DMS79 treated with DMSO at 0.1 percent for 48 hours (cell line): Measurements from ENCODE around the gene RNF111.
"Not testable (repeated sequence)": the region's sequence is repeated elsewhere in the genome, so short reads cannot be mapped to it uniquely, and the experiment has no call there.

Experiments used
- DNase-seq: peaks from one replicate; lab custom pipeline; 2025; lab: John Stamatoyannopoulos, UW

The RNF111 gene

GRCh38 chr15:59000251-59000650 lies 12.8 kb downstream of the RNF111 start:
- DNase-seq = not testable (repeated sequence)

- DNase-seq = no peak
Measured at GRCh38 chr15:59001946-59002345, 14.5 kb downstream of the RNF111 start.

- no peak for DNase-seq
Measured at GRCh38 chr15:59002418-59002859, 15.0 kb downstream of the RNF111 start.

GRCh38 chr15:59005579-59005978 lies 18.1 kb downstream of the RNF111 start:
- DNase-seq = no peak

- DNase-seq = no peak
Measured at GRCh38 chr15:59008086-59008485, 20.6 kb downstream of the RNF111 start.

- no peak for DNase-seq
Measured at GRCh38 chr15:59011262-59011952, 23.9 kb downstream of the RNF111 start.

- DNase-seq = no peak
Measured at GRCh38 chr15:59013246-59013873, 25.9 kb downstream of the RNF111 start.

- DNase-seq = no peak
Measured at GRCh38 chr15:59014068-59014467, 26.6 kb downstream of the RNF111 start.

- no peak for DNase-seq
Measured at GRCh38 chr15:59017449-59017848, 30.0 kb downstream of the RNF111 start.

- no peak for DNase-seq
Measured at GRCh38 chr15:59018833-59019232, 31.4 kb downstream of the RNF111 start.

- no peak for DNase-seq
Measured at GRCh38 chr15:59020322-59020721, 32.9 kb downstream of the RNF111 start.

GRCh38 chr15:59022188-59022587 lies 34.7 kb downstream of the RNF111 start:
- no peak for DNase-seq

GRCh38 chr15:59026207-59026606 lies 38.7 kb downstream of the RNF111 start:
- DNase-seq = no peak

GRCh38 chr15:59028387-59028955 lies 41.0 kb downstream of the RNF111 start:
- no peak for DNase-seq

- DNase-seq = no peak
Measured at GRCh38 chr15:59029554-59029953, 42.1 kb downstream of the RNF111 start.

- no peak for DNase-seq
Measured at GRCh38 chr15:59035201-59035600, 47.7 kb downstream of the RNF111 start.

GRCh38 chr15:59039225-59039624 lies 51.8 kb downstream of the RNF111 start:
- no peak for DNase-seq

GRCh38 chr15:59042041-59042440 lies 54.6 kb downstream of the RNF111 start:
- no peak for DNase-seq

GRCh38 chr15:59048897-59049296 lies 61.4 kb downstream of the RNF111 start:
- DNase-seq = no peak

GRCh38 chr15:59051873-59052861 lies 64.7 kb downstream of the RNF111 start:
- no peak for DNase-seq

- no peak for DNase-seq
Measured at GRCh38 chr15:59052915-59053407, 65.5 kb downstream of the RNF111 start.

- no peak for DNase-seq
Measured at GRCh38 chr15:59053482-59053881, 66.0 kb downstream of the RNF111 start.
